Erythroblast (primary cell): ENCODE measurements around the gene CAPN13.

Experiments
- GATA1 ChIP-seq: IDR thresholded peaks from 2 replicates; pipeline ENCODE4 v1.6.1; 2011; ENCODE audit warnings: low read depth, mild to moderate bottlenecking, control low read depth, low read length, moderate library complexity
- POLR2A ChIP-seq: IDR thresholded peaks from 2 replicates; pipeline ENCODE4 v1.6.1; 2011; ENCODE audit warnings: mild to moderate bottlenecking, low read length

- no peak for TF ChIP-seq POLR2A
- TF ChIP-seq GATA1: no peak
Observed at GRCh38 chr2:30790879-30791278, 16.4 kb downstream of the CAPN13 start.
